Activated naive CD8-positive, alpha-beta T cell treated with anti-CD3 and anti-CD28 coated beads, Interleukin-2, amount 10 ng/mL, durations not matched to agents 7 days and 5 days (primary cell): Measurements from ENCODE around the gene GZMM. TPM values are rescaled to one million over a fixed set of nuclear protein-coding genes. Genes with fewer than 3 reads are reported as not detected.

Experiments
- total RNA-seq, 2 experiments: library from RNA; stranded (reverse); gene quantifications; one replicate each; pipeline ENCODE4 v1.2.3, GENCODE V29; 2021

Gene GZMM
- total RNA-seq, 2 experiments from 2014 or later: 81.5 to 84.5 TPM

Other genes with a start within 250 kb of the GZMM start
- 10 to 100 TPM; 23.4 to 24.9 TPM for gene MIER2, start 199.3 kb upstream of the GZMM start, total RNA-seq
- gene C2CD4C, start 134.9 kb upstream of the GZMM start, total RNA-seq: not detected
- gene SHC2, start 83.0 kb upstream of the GZMM start, total RNA-seq: under 1 TPM; 0.40 to 0.53 TPM
- 1 to 10 TPM in 1 of 2 experiments, under 1 TPM in 1; 0.44 to 1.0 TPM for gene MADCAM1, start 47.6 kb upstream of the GZMM start, total RNA-seq
- 10 to 100 TPM; 27.0 to 27.2 TPM for gene TPGS1, start 36.6 kb upstream of the GZMM start, total RNA-seq
- 10 to 100 TPM; 49.2 to 51.5 TPM for gene CDC34, start 12.3 kb upstream of the GZMM start, total RNA-seq
- gene BSG, start 28.5 kb downstream of the GZMM start, total RNA-seq: 100 to 1,000 TPM; 183 to 196 TPM
- gene HCN2, start 45.8 kb downstream of the GZMM start, total RNA-seq: 1 to 10 TPM; 1.0 to 1.2 TPM
- gene POLRMT, start 89.5 kb downstream of the GZMM start, total RNA-seq: 10 to 100 TPM; 63.2 to 65.1 TPM
- 1 to 10 TPM in 1 of 2 experiments, under 1 TPM in 1; 0.72 to 1.1 TPM for gene FGF22, start 95.8 kb downstream of the GZMM start, total RNA-seq
- gene RNF126, start 119.2 kb downstream of the GZMM start, total RNA-seq: 10 to 100 TPM; 79.0 to 84.8 TPM
- gene FSTL3, start 132.3 kb downstream of the GZMM start, total RNA-seq: 1 to 10 TPM; 2.6 to 2.9 TPM
- gene PRSS57, start 151.4 kb downstream of the GZMM start, total RNA-seq: not detected
- gene PALM, start 164.9 kb downstream of the GZMM start, total RNA-seq: not detected
- gene MISP, start 207.1 kb downstream of the GZMM start, total RNA-seq: not detected